Transverse colon (tissue), 4 donors: Measurements from ENCODE around the gene TARS3. TPM values are rescaled to one million over a fixed set of nuclear protein-coding genes. Genes with fewer than 3 reads are reported as not detected.

Source experiments
- DNase-seq: peaks from one replicate; pipeline ENCODE4 v3.0.0-alpha.2; 2019
- H3K27ac ChIP-seq, 4 donors: fragments of 200-600 bp; sonication (generic); 2 replicates each; pipeline ENCODE4 v1.5.1; 2016 to 2018; ENCODE audit warnings: inconsistent platforms in 4 of 4
- H3K27me3 ChIP-seq: fragments of 200-600 bp; sonication (generic); 2 replicates; pipeline ENCODE4 v1.5.1; 2017; ENCODE audit warnings: inconsistent platforms
- H3K36me3 ChIP-seq, 4 donors: fragments of 200-600 bp; sonication (generic); 2 replicates each; pipeline ENCODE4 v1.5.1; 2017 to 2019; ENCODE audit warnings: inconsistent platforms in 4 of 4
- H3K4me1 ChIP-seq, 4 donors: fragments of 200-600 bp; sonication (generic); 2 replicates each; pipeline ENCODE4 v1.5.1; 2017 to 2020; ENCODE audit warnings: inconsistent platforms in 4 of 4
- H3K4me3 ChIP-seq, 4 donors: fragments of 200-600 bp; sonication (generic); 1 replicate in 1 of 4; 2 replicates in 3 of 4; pipeline versions ENCODE4 v1.5.1 to v1.6.1; 2017 to 2019; ENCODE audit warnings: inconsistent platforms in 4 of 4
- H3K9me3 ChIP-seq, 2 donors: fragments of 200-600 bp; sonication (generic); 2 replicates each; pipeline ENCODE4 v1.5.1; 2017 to 2019; ENCODE audit warnings: inconsistent platforms in 2 of 2
- CTCF ChIP-seq, 5 experiments: fragments of 200-600 bp in 3 of 5; fragments of 450-650 bp in 2 of 5; sonication (generic) in 3 of 5; IDR thresholded peaks; 1 replicate in 2 of 5; 2 replicates in 3 of 5; pipeline ENCODE4 v1.5.1; 2016 to 2017; ENCODE audit warnings: antibody characterized with exemption in 5 of 5, inconsistent platforms in 3 of 5, mild to moderate bottlenecking in 2 of 5, moderate library complexity in 1 of 5
- EP300 ChIP-seq: sonication (generic); formaldehyde crosslinking; IDR thresholded peaks from one replicate; pipeline ENCODE4 v1.6.1; 2017; ENCODE audit warnings: antibody characterized with exemption, low read depth
- POLR2A ChIP-seq: fragments of 450-650 bp; IDR thresholded peaks from one replicate; pipeline ENCODE4 v1.6.1; 2016; ENCODE audit warnings: antibody characterized with exemption, mild to moderate bottlenecking, moderate library complexity
- POLR2AphosphoS5 ChIP-seq, 3 donors: sonication (generic); formaldehyde crosslinking; IDR thresholded peaks; one replicate each; pipeline ENCODE4 v1.6.1; 2016; ENCODE audit warnings: antibody characterized with exemption in 3 of 3
- WGBS, 2 donors: methylation state at CpG; one replicate each; pipeline ENCODE4 v1.1.5; 2018; ENCODE audit warnings: low coverage in 1 of 2; 5-methylcytosine and 5-hydroxymethylcytosine counted together
- in situ Hi-C, 4 donors: fragments of 200-750 bp; cut with MboI; loops; one replicate each; pipeline versions ENCODE4 v1.15.0 to v1.15.1; 2017; ENCODE audit warnings: low sequenced_read_pairs in 3 of 4, low pct_ligation_motif_present in 1 of 4, low pct_unique_long_range_greater_than_20kb in 1 of 4
- intact Hi-C: fragments of 100-400 bp; cut with DNase I; formaldehyde crosslinking; loops from one replicate; pipeline ENCODE4 v1.15.1; 2023; ENCODE audit warnings: low total_unique reads
- total RNA-seq, 4 donors: library from RNA; depleted of rRNA; stranded (reverse); fragments of >200 nt; gene quantifications; one replicate each; pipeline ENCODE4 v1.1.0, GENCODE V29; 2016

TARS3 gene
- total RNA-seq, 4 donors from 2014 or later, result 11.7 to 55.7 (median 15.0) TPM

- WGBS, 2 donors, result 94% methylated on average over 7 to 17 of the region's 17 CpGs
- Histone ChIP-seq H3K27ac (no peak overlapping the region), H3K9me3 (no peaks in the 10 kb centered on the region), H3K27me3 (no peaks in the 10 kb centered on the region), H3K4me1 (peaks cover 2 to 19% (median 18%) of the 10 kb centered on the region in 4 donors), H3K4me3 (no peak overlapping the region), H3K36me3 (no peaks in the 10 kb centered on the region)
- in situ Hi-C loops (no loop called here), intact Hi-C loops (no loop called here)
- DNase-seq, result no peak
- TF ChIP-seq EP300 (no peak), CTCF (IDR thresholded peaks at IDR 0.05) (no peak), POLR2A (no peak), POLR2AphosphoS5 (IDR thresholded peaks at IDR 0.05) (no peak)
Measured at GRCh38 chr15:101617390-101617965, 106.8 kb downstream of the TARS3 start.

GRCh38 chr15:101615986-101616848 is 108.1 kb downstream of the TARS3 start:
- TF ChIP-seq POLR2AphosphoS5 (IDR thresholded peaks at IDR 0.05) (no peak), EP300 (no peak), CTCF (IDR thresholded peaks at IDR 0.05) (no peak), POLR2A (no peak)
- Histone ChIP-seq H3K4me3 (peak overlapping the region in 1 of 4 donors; percentile 9), H3K4me1 (peaks cover 2 to 19% (median 18%) of the 10 kb centered on the region in 4 donors), H3K9me3 (no peaks in the 10 kb centered on the region), H3K27me3 (no peaks in the 10 kb centered on the region), H3K36me3 (no peaks in the 10 kb centered on the region), H3K27ac (no peak overlapping the region)
- peak; percentile 35 for DNase-seq
- intact Hi-C loops, result no loop called here
- in situ Hi-C loops, result no loop called here
- WGBS, 2 donors, result 29 to 35% methylated on average over 11 to 25 of the region's 25 CpGs

- Histone ChIP-seq H3K27ac (no peak overlapping the region), H3K36me3 (no peaks in the 10 kb centered on the region), H3K27me3 (no peaks in the 10 kb centered on the region), H3K9me3 (no peaks in the 10 kb centered on the region), H3K4me1 (peaks cover 2 to 19% (median 18%) of the 10 kb centered on the region in 4 donors), H3K4me3 (peak overlapping the region in 1 of 4 donors; percentile 9)
- in situ Hi-C loops, result no loop called here
- intact Hi-C loops, result no loop called here
- no peak for TF ChIP-seq POLR2AphosphoS5 (IDR thresholded peaks at IDR 0.05)
- no peak for TF ChIP-seq EP300
- TF ChIP-seq CTCF (IDR thresholded peaks at IDR 0.05), result no peak
- no peak for TF ChIP-seq POLR2A
- WGBS, 2 donors, result 63% methylated on average over 15 of the region's 15 CpGs; no CpG with 5 or more reads in 1 of the 2 donors
- DNase-seq, result no peak
Measured at GRCh38 chr15:101615414-101615985, 108.8 kb downstream of the TARS3 start.

- H3K4me3 ChIP-seq, result no peak overlapping the region
Measured at GRCh38 chr15:101614761-101615160, 109.5 kb downstream of the TARS3 start.

More at GRCh38 chr15:101614761-101615160, 109.5 kb downstream of the TARS3 start:
- in situ Hi-C loops (no loop called here), intact Hi-C loops (no loop called here)
- 85% methylated on average over 11 of the region's 11 CpGs; no CpG with 5 or more reads in 1 of the 2 donors for WGBS, 2 donors
- H3K4me1 ChIP-seq, result peaks cover 2 to 19% (median 18%) of the 10 kb centered on the region in 4 donors
- no peak for DNase-seq
- no peak for TF ChIP-seq EP300
- TF ChIP-seq CTCF (IDR thresholded peaks at IDR 0.05), result no peak
- TF ChIP-seq POLR2AphosphoS5 (IDR thresholded peaks at IDR 0.05), result no peak
- no peak for TF ChIP-seq POLR2A
- H3K27ac ChIP-seq, result no peak overlapping the region
- no peaks in the 10 kb centered on the region for H3K36me3 ChIP-seq
- no peaks in the 10 kb centered on the region for H3K27me3 ChIP-seq
- H3K9me3 ChIP-seq, result no peaks in the 10 kb centered on the region
